Stimulated activated CD4-positive, alpha-beta T cell treated with anti-CD3 and anti-CD28 coated beads, Interleukin-1b, Interleukin-23, amount 100 ng/mL, for 4 hours (primary cell): ENCODE data around the gene GCK.

Experiments used
- DNase-seq, 2 donors: peaks; one replicate each; pipeline ENCODE4 v3.0.0-alpha.2; 2020; ENCODE audit warnings: low read depth in 2 of 2

The GCK gene

DNA sequence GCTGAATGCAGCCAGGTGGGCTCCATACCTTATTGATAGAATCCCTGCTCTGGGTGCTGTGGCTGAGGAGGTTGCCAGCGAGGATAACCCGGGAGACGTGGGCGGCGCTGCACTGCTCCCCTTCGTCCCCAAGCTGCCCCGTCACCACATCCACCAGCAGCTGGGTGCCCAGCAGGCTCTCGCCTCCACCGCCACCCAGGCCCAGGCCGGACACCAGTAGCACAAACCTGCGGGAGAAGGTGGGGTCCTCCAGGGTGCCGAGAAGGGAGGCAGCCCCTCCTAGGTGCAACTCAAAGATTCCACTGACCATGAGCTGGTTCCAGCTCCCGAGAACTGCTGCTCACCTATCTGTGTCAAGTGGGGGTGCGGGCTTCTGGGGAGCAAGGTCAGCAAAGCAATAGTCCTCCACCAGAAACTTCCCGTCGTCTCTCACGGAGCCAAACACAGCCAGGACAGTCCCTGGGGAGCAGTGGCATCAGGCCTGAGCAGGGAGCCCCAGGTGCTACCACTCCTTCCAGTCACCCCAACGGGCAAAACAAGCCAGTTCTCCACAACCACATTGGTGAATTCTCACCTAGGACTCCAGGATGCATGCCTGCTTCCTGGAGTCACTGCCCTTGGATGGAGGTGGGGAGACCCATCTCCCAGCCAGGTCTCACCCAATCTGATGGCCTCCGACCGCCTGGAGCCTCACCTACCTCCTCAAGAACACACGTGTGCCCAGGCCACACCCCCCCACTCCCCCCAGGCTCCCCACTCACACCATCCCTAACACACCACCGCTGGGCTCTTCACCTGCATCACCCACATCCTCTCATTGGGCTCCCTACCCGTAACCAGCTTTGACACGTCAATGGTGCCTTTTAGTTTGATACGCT, 72.2 kb downstream of the GCK start:
- no peak for DNase-seq

DNA sequence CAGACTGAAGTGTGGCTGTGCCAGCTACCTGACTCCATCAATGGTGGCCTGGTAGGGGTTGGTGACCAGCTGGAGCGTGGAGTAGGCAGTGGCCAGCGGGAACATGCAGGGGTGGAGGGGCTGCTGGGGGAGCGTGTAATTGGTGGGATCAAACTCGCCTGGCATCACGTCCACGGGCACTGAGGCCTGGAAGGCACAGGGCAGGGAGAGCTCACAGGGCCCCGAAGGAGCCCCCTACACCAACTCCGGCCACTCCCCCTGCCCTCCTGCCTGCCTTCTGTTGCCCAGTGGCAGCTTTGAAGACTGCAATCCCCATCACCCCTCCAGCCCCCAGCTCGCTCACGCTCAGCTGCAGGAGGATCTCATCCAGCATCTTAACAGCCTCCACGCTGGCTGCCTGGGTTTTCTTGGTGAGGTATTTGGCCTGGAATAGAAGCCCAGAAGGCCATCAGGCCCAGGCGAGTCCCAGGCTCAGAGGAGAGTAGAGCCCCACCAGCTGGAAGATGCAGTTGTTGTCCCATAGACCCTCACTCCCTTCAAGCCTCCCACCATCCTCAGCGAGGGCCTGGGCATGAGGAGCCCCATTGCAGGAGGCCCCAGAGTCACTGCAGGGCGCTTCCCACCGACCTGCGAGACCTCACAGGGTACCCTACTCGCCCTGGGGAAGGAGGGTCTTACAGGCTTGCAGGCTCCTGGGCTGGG, 73.0 kb downstream of the GCK start:
- DNase-seq: no peak

DNA sequence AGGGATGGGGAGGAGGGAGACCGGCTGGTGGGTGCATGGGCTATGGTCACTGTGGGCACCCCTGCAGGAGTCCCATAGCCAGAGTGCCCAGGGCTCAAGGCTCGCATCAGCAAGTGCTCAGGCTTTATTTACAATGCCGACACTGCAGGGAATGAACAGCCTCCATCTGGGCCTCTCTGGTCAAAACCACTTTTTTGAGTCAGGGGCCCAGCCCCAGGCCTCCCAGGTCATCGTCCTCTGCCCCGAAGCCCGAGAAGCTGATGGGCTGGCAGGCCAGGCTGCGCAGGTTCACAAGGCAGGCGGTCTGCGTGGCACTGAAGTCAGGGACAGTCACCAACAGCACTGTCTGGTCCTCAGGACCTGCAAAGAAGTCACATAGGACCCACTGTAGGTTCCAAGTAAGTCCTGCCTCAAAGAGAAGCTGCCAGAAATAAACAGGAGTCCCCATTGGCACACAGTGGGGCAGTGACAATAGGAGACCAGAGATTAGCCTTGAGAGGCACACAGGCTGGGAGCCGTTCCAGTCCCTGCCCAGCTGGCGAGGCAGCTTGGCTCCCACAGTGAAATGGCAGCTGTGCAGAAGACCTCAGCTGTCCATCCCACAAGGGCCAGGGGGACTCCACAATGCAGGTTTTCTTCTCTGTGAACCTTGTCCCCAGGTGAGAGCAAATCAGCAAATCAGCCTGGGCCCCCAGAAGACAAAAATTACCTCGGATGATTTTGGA, 74.5 kb downstream of the GCK start:
- no peak for DNase-seq

DNA sequence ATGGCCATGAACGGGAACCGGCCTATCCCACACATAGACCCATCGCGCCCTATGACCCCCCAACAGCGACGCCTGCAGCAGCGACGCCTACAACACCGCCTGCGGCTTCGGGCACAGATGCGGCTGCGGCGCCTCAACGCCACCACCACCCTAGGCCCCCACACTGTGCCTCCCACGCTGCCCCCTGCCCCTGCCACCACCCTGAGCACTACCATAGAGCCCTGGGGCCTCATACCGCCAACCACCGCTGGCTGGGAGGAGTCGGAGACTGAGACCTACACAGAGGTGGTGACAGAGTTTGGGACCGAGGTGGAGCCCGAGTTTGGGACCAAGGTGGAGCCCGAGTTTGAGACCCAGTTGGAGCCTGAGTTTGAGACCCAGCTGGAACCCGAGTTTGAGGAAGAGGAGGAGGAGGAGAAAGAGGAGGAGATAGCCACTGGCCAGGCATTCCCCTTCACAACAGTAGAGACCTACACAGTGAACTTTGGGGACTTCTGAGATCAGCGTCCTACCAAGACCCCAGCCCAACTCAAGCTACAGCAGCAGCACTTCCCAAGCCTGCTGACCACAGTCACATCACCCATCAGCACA, 75.4 kb downstream of the GCK start:
- no peak for DNase-seq

DNA sequence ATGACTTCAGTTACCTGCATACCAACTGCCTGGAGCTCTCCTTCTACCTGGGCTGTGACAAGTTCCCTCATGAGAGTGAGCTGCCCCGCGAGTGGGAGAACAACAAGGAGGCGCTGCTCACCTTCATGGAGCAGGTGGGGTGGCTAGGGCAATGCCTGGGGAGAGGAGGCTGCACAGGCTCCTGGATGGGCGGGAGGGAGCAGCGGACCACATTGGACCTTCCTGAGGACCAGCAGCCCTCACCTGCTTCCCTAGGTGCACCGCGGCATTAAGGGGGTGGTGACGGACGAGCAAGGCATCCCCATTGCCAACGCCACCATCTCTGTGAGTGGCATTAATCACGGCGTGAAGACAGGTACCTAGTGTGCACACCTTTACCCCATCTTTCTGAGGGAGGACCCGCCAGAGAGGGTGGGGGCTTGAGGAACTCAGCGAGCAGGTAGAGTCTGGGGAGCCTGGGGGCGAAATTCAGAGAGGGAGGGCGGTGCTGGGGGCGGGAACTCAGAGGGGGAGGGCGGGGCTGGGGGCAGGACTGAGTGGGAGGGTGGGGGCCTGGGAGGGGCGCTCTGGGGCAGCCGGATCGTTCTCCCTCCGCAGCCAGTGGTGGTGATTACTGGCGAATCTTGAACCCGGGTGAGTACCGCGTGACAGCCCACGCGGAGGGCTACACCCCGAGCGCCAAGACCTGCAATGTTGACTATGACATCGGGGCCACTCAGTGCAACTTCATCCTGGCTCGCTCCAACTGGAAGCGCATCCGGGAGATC, 76.1 kb downstream of the GCK start:
- no peak for DNase-seq

DNA sequence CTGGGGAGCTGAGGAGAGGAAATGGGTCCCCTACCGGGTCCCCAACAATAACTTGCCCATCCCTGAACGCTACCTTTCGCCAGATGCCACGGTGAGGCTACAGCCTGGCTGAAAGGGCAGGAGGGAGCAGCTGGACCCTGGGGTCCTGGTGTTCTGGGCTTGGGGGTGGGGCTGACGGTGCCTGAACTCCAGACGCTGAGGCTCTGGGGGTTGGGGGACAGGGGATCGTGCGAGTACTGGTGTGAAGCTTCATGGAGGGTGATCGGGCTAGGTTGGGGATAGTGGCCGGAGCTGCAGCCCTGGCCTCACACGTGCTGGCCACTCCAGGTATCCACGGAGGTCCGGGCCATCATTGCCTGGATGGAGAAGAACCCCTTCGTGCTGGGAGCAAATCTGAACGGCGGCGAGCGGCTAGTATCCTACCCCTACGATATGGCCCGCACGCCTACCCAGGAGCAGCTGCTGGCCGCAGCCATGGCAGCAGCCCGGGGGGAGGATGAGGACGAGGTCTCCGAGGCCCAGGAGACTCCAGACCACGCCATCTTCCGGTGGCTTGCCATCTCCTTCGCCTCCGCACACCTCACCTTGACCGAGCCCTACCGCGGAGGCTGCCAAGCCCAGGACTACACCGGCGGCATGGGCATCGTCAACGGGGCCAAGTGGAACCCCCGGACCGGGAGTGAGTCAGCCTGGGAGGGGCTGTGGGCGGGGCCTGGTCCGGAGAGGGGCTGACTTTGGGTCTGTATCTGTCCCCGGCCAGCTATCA, 76.8 kb downstream of the GCK start:
- no peak for DNase-seq

DNA sequence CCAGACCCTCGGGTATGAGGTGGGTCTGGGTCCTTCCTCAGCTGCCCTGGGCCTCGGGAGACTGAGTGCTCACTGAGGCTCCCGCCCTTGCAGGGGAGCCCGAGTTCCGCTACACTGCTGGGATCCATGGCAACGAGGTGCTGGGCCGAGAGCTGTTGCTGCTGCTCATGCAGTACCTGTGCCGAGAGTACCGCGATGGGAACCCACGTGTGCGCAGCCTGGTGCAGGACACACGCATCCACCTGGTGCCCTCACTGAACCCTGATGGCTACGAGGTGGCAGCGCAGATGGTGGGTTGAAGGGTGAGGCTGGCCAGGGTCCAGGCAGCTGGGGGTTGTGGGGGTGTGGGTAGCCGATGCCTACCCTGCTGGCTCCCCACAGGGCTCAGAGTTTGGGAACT, 77.5 kb downstream of the GCK start:
- no peak for DNase-seq

- DNase-seq: no peak
Observed at GRCh38 chr7:44110719-44111635, 78.3 kb downstream of the GCK start.

DNA sequence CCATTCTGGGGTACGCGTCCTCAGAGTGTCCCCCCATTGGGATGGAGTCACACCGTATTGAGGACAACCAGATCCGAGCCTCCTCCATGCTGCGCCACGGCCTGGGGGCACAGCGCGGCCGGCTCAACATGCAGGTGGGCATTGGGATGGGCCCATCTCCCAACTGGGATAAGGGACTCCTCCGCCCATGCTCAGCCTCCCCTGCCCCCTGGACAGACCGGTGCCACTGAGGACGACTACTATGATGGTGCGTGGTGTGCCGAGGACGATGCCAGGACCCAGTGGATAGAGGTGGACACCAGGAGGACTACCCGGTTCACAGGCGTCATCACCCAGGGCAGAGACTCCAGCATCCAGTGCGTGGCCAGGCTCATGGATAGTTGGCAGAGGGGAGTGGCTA, 79.2 kb downstream of the GCK start:
- no peak for DNase-seq

GRCh38 chr7:44108768-44109750, 80.2 kb downstream of the GCK start:
- no peak for DNase-seq

DNA sequence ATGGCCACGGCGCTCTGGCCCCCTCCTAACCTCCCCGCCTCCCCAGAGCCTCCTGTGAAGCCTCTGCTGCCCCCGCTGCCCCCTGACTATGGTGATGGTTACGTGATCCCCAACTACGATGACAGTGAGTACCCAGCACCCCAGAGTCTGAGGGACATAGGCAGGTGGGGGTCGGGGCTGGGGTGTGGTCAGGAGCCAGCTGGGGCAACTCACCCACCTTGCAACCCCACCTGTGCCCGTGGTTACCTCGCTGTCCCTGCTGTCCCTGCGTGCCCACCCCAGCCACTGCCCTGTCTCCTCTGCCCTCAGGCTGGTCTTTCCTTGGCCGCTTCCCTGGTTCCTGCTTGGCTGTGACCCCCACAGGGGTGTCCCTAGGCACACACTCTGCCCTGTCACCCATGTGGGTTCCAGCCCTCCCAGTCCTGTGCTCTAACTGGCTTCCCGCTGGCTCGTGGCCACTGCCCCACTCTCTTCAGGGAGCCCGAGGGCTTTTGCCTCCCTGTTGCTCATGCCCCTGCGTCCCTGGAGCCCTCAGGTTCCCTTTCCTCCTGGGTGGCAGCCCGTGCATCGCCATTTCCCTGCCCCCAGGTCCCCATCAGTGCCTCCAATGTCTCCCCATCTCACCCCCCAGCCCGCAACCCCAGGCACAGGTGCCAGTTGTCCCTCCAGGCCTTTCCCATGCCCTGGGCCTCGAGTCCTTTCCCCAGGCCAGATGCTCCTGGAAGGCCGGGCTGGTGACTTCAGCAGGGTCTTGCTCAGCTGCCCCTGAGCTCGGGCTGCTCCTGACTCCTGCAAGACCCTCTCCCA, 81.1 kb downstream of the GCK start:
- no peak for DNase-seq

GRCh38 chr7:44107116-44107960, 81.9 kb downstream of the GCK start:
- DNase-seq: no peak

- no peak for DNase-seq
Observed at GRCh38 chr7:44106311-44107065, 82.8 kb downstream of the GCK start.

GRCh38 chr7:44105832-44106231, 83.4 kb downstream of the GCK start:
- no peak for DNase-seq

- no peak for DNase-seq
Observed at GRCh38 chr7:44104860-44105771, 84.1 kb downstream of the GCK start.
